GM12873 (cell line): ENCODE results near the gene TBC1D3B.
A peak's percentile ranks its signal among the peaks of the same experiment; 100 is the strongest.

Source experiments
- TF ChIP-seq, protein P1 (sequence below): IDR thresholded peaks from 2 replicates; pipeline ENCODE4 v1.5.1; 2012; ENCODE audit warnings: low read depth, mild to moderate bottlenecking, moderate library complexity, low read length, control low read depth; ENCODE audit not compliant: insufficient read depth; ENCODE audit errors: missing control alignments

The TBC1D3B gene

DNA sequence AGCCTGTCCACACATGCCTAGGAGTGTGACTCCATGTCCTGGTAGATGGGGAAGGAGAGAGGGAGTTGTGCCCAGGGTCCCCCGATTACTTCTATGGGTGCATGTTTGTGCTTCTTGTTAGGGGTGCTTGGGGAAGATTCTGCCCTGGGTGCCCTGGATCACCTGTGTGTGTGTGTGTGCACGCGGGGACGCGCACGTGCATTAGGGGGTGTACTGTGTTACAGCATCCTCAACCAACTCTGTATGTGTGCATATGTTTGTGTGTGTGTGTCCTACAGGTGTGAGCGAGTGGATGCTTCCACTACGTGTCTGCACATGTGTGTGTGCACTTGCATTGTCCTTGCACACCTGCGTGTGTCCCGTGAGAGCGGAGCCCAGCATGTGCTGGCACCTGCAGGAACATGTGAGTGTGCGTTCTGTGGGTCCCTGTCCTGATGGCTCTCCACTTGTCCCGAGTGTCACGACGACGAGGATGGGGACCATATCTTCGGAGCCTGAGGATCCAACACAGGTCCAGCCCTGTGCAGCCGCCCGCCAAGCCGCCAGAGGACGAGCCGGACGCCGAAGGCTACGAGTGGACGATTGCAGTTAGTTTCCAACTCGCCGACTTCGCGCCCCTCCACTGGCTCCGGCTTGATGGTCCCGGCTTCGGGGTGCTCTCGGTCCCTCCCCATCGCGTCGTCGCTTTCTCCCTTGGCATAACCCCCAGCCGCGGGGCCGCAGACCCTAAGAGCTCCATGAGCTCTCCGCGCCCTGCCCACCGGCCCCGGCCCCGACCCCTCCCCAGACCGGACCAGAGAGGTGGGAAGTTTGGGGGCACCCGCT is 6.0 kb upstream of the TBC1D3B start:
- TF ChIP-seq, protein P1, sequence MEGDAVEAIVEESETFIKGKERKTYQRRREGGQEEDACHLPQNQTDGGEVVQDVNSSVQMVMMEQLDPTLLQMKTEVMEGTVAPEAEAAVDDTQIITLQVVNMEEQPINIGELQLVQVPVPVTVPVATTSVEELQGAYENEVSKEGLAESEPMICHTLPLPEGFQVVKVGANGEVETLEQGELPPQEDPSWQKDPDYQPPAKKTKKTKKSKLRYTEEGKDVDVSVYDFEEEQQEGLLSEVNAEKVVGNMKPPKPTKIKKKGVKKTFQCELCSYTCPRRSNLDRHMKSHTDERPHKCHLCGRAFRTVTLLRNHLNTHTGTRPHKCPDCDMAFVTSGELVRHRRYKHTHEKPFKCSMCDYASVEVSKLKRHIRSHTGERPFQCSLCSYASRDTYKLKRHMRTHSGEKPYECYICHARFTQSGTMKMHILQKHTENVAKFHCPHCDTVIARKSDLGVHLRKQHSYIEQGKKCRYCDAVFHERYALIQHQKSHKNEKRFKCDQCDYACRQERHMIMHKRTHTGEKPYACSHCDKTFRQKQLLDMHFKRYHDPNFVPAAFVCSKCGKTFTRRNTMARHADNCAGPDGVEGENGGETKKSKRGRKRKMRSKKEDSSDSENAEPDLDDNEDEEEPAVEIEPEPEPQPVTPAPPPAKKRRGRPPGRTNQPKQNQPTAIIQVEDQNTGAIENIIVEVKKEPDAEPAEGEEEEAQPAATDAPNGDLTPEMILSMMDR = no peak

DNA sequence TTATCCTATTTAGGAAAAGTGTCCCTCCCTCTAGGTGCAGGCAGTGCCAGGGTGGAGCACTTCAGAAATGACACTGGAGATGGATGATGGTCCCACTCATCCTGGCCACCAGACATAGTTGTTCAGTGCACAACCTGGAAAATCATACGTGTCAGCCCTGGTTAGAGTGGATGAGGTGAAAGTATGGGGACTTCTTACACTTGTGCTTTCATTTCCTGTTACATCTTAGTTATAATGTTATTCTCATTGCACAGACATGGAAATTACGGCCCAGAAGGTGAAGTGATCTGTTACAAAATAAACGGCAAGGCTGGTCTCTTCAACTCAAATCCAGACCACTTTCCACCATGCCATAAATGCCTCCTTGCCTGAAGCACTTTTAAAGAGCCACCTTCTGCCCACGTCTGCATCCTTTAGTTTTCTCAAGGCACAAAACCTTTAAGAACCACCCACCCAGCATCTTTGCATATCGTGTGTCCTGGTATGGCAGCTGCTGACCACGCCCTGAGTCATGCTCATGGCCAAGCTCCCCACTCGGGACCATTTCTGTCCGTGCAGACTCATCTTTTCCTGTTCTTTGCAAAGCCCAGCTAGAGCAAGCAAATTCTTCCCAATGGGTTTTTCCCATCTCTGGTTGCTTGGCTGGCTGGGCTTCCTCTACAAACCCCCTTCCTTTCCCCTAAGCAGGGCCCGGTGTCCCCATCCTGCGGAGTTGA is 22.4 kb downstream of the TBC1D3B start:
- TF ChIP-seq, protein P1 = no peak

DNA sequence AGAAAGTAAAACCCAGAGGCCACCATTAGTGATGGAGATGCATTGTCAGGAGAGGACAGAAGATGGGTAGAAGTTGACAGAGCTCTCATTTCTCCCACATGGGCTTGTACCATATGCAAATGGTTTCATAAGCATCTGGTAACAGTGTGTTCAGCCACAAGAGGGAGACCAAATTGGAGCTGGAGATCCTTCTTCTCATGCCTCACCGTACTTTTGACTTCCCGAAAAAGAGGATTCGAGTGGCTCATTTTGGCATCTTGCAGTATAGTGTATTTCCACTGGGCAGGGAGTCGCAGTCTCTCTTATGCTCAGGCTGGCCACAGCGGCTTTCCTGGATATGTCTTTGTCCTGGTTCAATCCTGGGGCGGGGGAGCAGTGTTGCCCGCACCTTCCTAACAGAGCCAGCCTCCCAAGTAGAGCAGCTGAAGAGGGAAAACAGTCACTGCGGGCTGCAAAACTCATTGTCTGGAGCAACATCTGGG is 23.8 kb downstream of the TBC1D3B start:
- TF ChIP-seq, protein P1 = peak; percentile 30

DNA sequence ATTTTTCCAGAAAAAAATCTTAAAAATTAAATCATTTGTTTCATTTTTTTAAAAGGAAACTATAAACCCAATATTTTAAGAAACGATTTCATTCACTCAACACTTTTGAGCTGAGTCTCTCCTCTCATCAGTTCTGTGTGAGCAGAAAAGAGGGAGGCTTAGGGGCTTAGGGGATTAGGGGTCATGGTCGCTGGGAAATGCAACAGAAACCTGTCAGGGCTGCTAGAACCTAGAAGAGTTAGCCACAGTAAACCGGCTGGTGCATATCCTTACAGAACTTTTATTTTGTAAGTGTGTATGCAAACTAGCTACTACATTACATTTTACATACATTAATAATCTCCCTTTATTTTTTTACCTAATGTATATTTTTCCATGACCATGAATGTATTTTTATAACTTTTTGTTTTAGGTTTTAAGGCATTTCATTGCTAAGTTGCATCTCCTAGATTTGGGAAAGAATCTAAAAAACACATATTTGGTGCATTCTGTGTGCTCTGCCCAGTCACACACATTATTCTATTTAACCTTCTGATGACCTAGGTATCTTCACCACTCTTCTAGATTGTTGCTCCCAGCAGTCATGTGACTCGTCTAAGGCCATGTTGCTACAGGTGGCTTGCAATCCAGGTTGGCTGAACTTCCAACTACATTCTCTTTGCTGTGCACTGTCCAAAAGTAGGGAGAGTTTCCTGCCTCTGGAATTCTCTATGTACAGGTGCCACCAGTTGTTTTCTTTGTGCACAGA is 24.4 kb downstream of the TBC1D3B start:
- TF ChIP-seq, protein P1 = no peak

DNA sequence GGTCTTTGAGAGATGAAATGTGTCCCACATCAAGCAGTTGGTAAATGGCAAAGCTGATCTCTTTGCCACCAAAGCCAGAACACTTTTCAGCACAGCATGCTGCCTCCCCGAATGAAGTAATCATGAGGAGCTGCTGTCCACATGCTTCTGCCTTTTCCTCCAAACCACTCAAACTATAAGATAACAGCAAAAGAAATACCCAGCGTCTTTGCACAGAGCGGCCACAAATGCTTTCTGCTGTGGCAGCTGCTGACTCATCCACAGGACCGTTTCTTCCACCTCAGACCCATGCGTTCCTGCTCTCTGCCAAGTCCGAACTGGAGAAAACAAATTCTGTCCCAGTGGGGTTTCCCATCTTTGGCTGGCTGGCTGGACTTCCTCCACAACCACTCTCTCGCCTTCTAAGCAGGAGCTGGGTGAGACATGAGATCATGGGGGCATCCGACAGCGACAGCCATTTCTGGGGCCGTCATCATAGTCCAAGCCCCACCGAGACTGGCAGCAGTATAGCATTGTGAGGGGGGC is 27.1 kb downstream of the TBC1D3B start:
- TF ChIP-seq, protein P1 = no peak

- TF ChIP-seq, protein P1 = peak; percentile 99
Observed at GRCh38 chr17:36148559-36149295, 27.7 kb downstream of the TBC1D3B start.
